K562 (cell line): ENCODE results near the gene TIMP2. TPM values are rescaled to one million over a fixed set of nuclear protein-coding genes. Genes with fewer than 3 reads are reported as not detected.

Experiments used
- ATAC-seq: fragments of 200-7000 bp; cut with Tn5 transposase; 3 replicates; pipeline ENCODE4 v1.9.1; 2020; ENCODE audit warnings: moderate library complexity
- BruUV-seq: library from RNA; stranded (reverse); fragments of 400-500 nt; replicated peaks from 2 replicates; lab custom pipeline; 2021; lab: Mats Ljungman, UMichigan
- CTCF ChIA-PET: fragments of 300-600 bp; formaldehyde crosslinking; extraction: SDS; loops from one replicate; lab custom pipeline; 2021; ENCODE audit warnings: low intra/inter-chr PET ratio; lab: Yijun Ruan, JAX
- POLR2A ChIA-PET: fragments of 300-600, 350-650 bp; sonication (Branson Sonifier 250); formaldehyde crosslinking; extraction: SDS; loops from one replicate; lab custom pipeline; 2021; ENCODE audit warnings: antibody characterized with exemption, inconsistent platforms; lab: Yijun Ruan, JAX
- DNase-seq, 4 experiments: peaks; one replicate each; pipeline versions ENCODE4 v3.0.0 to v3.0.0-alpha.2; 2011 to 2018; ENCODE audit warnings: low spot score in 3 of 4, mixed read lengths in 3 of 4; ENCODE audit errors: extremely low read depth in 1 of 4
- FAIRE-seq: peaks from 2 replicates; lab custom pipeline; 2011; peaks lifted over from hg19 to GRCh38; lab: Jason Lieb, UNC
- H2AFZ ChIP-seq: 2 replicates; pipeline ENCODE4 v1.6.0; 2011; ENCODE audit warnings: low read depth, low read length, control low read depth, inconsistent platforms
- H3K27ac ChIP-seq: fragments of 200-600 bp; 3 replicates; pipeline ENCODE4 v1.8.0; 2011; ENCODE audit warnings: low read depth, mild to moderate bottlenecking, control low read depth, inconsistent platforms, low read length, moderate library complexity, mixed read lengths; ENCODE audit errors: extremely low read depth
- H3K27me3 ChIP-seq, 2 experiments: fragments of 300-600 bp in 1 of 2; 2 replicates in 1 of 2; 3 replicates in 1 of 2; pipeline versions ENCODE4 v1.6.0 to v1.8.0; 2011; ENCODE audit warnings: inconsistent platforms in 2 of 2, low read length in 2 of 2, mild to moderate bottlenecking in 1 of 2, mixed read lengths in 1 of 2, moderate library complexity in 1 of 2; ENCODE audit not compliant: control insufficient read depth in 2 of 2, insufficient read depth in 2 of 2
- H3K36me3 ChIP-seq: fragments of 300-600 bp; 3 replicates; pipeline ENCODE4 v1.8.0; 2011; ENCODE audit warnings: mild to moderate bottlenecking, low read length, inconsistent platforms; ENCODE audit not compliant: control insufficient read depth, insufficient read depth
- H3K4me1 ChIP-seq, 2 experiments: fragments of 200-600 bp in 1 of 2; replicated peaks in 1 of 2; 2 replicates in 1 of 2; 3 replicates in 1 of 2; pipeline versions ENCODE4 v1.5.1 to v1.8.0; 2011; ENCODE audit warnings: inconsistent platforms in 2 of 2, low read length in 2 of 2, mild to moderate bottlenecking in 1 of 2, mixed read lengths in 1 of 2, moderate library complexity in 1 of 2; ENCODE audit not compliant: control insufficient read depth in 2 of 2, insufficient read depth in 2 of 2
- H3K4me2 ChIP-seq: 2 replicates; pipeline ENCODE4 v1.6.1; 2011; ENCODE audit warnings: low read length, control low read depth, inconsistent platforms, mixed read lengths; ENCODE audit not compliant: insufficient read depth
- H3K4me3 ChIP-seq: fragments of 200-600 bp; sonication (generic), shearing (Covaris generic); 2 replicates; pipeline ENCODE4 v1.5.1; 2016; ENCODE audit warnings: control low read depth, inconsistent platforms
- H3K79me2 ChIP-seq: fragments of 200-600 bp; 3 replicates; pipeline ENCODE4 v1.8.0; 2011; ENCODE audit warnings: low read length, inconsistent platforms; ENCODE audit not compliant: control insufficient read depth, insufficient read depth
- H3K9ac ChIP-seq, 2 experiments: 2 replicates each; pipeline versions ENCODE4 v1.6.0 to v1.6.1; 2011; ENCODE audit warnings: low read depth in 2 of 2, low read length in 2 of 2, control low read depth in 1 of 2, inconsistent platforms in 1 of 2, mild to moderate bottlenecking in 1 of 2, mixed read lengths in 1 of 2; ENCODE audit not compliant: insufficient read depth in 1 of 2
- H3K9me1 ChIP-seq: one replicate; pipeline ENCODE4 v1.6.0; 2011; ENCODE audit warnings: inconsistent platforms, mild to moderate bottlenecking, low read length, moderate library complexity; ENCODE audit not compliant: control insufficient read depth, insufficient read depth
- H3K9me3 ChIP-seq: replicated peaks from 2 replicates; pipeline ENCODE4 v1.5.1; 2011; ENCODE audit warnings: low read depth, low read length, inconsistent platforms; ENCODE audit not compliant: control insufficient read depth, insufficient read depth
- H4K20me1 ChIP-seq: replicated peaks from 2 replicates; pipeline ENCODE4 v1.6.1; 2011; ENCODE audit warnings: low read length, inconsistent platforms, mixed read lengths; ENCODE audit not compliant: control insufficient read depth, insufficient read depth
- ARID4B ChIP-seq: sonication (generic); formaldehyde crosslinking; IDR thresholded peaks from 2 replicates; pipeline ENCODE4 v1.8.0; 2022; ENCODE audit warnings: mild to moderate bottlenecking, missing genetic modification reagents
- CTCF ChIP-seq, 3 experiments: IDR thresholded peaks in 2 of 3; conservative IDR thresholded peaks in 1 of 3; 2 replicates each; pipeline ENCODE4 v1.5.1; 2011 to 2012; ENCODE audit warnings: low read length in 3 of 3, mild to moderate bottlenecking in 3 of 3, control low read depth in 2 of 3, improper control_type of control experiment in 1 of 3, inconsistent platforms in 1 of 3, low read depth in 1 of 3, mixed read lengths in 1 of 3, moderate library complexity in 1 of 3; ENCODE audit not compliant: insufficient read depth in 2 of 3
- HNRNPLL ChIP-seq: fragments of 200-400 bp; formaldehyde crosslinking; IDR thresholded peaks from 2 replicates; pipeline ENCODE4 v1.6.1; 2017; ENCODE audit warnings: low read length, low read depth, mild to moderate bottlenecking; ENCODE audit not compliant: poor library complexity, severe bottlenecking
- MAZ ChIP-seq, 2 experiments: fragments of 450-650 bp in 1 of 2; sonication (generic) in 1 of 2; formaldehyde crosslinking; IDR thresholded peaks in 1 of 2; conservative IDR thresholded peaks in 1 of 2; 2 replicates each; pipeline versions ENCODE4 v1.4.0 to v1.5.0; 2020; ENCODE audit warnings: mild to moderate bottlenecking in 1 of 2, missing genetic modification reagents in 1 of 2
- MTA2 ChIP-seq: fragments of 450-650 bp; IDR thresholded peaks from 2 replicates; pipeline ENCODE4 v1.6.1; 2016; ENCODE audit warnings: low read depth
- NFYB ChIP-seq: IDR thresholded peaks from 2 replicates; pipeline ENCODE4 v1.6.1; 2011; ENCODE audit warnings: mild to moderate bottlenecking, moderate library complexity; ENCODE audit not compliant: insufficient read length; ENCODE audit errors: extremely low read depth
- ZNF77 ChIP-seq: fragments of 250-450 bp; sonication (Bioruptor Pico); IDR thresholded peaks from 2 replicates; pipeline ENCODE4 v1.5.0; 2020
- WGBS: fragments of 100-300 bp; shearing (Covaris generic); methylation state at CpG from one replicate; pipeline ENCODE4 v1.1.6; 2016; ENCODE audit warnings: low coverage, mixed read lengths; ENCODE audit not compliant: insufficient coverage; ENCODE audit errors: missing lambda C conversion rate; 5-methylcytosine and 5-hydroxymethylcytosine counted together
- in situ Hi-C: fragments of 300-500 bp; cut with MboI; formaldehyde crosslinking; loops from 4 replicates; pipeline ENCODE4 v1.15.0; 2018; ENCODE audit warnings: inconsistent platforms, mixed read lengths
- intact Hi-C: fragments of 100-400 bp; cut with micrococcal nuclease; formaldehyde crosslinking; loops from 2 replicates; pipeline ENCODE4 v1.14.2; 2022
- polyA plus RNA-seq, 8 experiments: library from polyadenylated mRNA; depleted of rRNA in 4 of 8; stranded (reverse) in 5 of 8; unstranded in 3 of 8; fragments of >200 nt; fragmentation: Nextera tagmentation in 2 of 8; fragmentation: Illumina TruSeq in 1 of 8; extraction: Ambion mirVana in 2 of 8; extraction: Trizol in 1 of 8; gene quantifications; 2 replicates each; pipeline versions ENCODE4 v1.2.1 to v1.2.3, GENCODE V29; 2011 to 2014; ENCODE audit warnings: inconsistent platforms in 1 of 8, missing spikeins in 1 of 8
- total RNA-seq, 7 experiments: library from RNA; depleted of rRNA in 6 of 7; stranded (reverse); fragments of >200 nt in 6 of 7; fragmentation: Illumina TruSeq in 2 of 7; extraction: Trizol in 2 of 7; gene quantifications; 2 replicates each; pipeline versions ENCODE4 v1.2.1 to v1.2.3, GENCODE V29; 2011 to 2021; ENCODE audit warnings: low replicate concordance in 1 of 7

Gene TIMP2
- total and polyA plus RNA-seq, 9 of the 15 experiments (the other 6 are each of a cell fraction or from before 2014, with no cell fraction given), result 0.55 TPM; not detected in 8

- TF ChIP-seq MAZ (CRISPR knock-in tag; conservative IDR thresholded peaks at IDR 0.05 in 1 of 2, IDR thresholded peaks at IDR 0.05 in 1 of 2) (peak in 1 of 2 experiments; percentile 29; a peak in 1 of 4 replicates), CTCF (IDR thresholded peaks at IDR 0.05 in 2 of 3, conservative IDR thresholded peaks at IDR 0.05 in 1 of 3; ENCODE audit: insufficient read depth in 2 of 3, low read depth in 1 of 3, low read length in 3 of 3) (no peak), ZNF77 (CRISPR knock-in tag) (no peak), HNRNPLL (no peak), NFYB (no peak), MTA2 (peak; percentile 68; the same call in 1 of the 2 replicates)
- TF ChIP-seq, all 486 proteins: peak for 54
Observed at GRCh38 chr17:78853926-78854394, 71.2 kb downstream of the TIMP2 start (continued).

DNA sequence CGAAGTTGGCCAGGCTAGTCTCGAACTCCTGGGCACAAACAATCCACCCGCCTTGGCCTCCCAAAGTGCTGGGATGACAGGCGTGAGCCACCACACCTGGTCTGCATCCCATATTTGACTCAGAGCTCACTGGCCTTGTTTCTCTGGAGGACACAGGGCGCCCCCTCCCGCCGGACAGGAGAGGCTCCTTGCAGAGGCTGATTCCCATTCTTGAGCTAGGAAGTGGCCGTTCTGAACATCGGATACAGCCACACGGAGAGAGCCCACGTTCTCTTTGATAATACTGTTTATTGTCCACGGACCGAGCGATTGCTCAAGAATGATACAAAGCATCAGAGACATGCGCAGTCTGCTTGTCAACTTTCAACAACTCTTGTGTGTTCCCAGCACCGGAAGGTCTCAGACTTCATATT, 72.5 kb downstream of the TIMP2 start:
- in situ Hi-C loops, result no loop called here
- Histone ChIP-seq H3K27me3 (peaks cover 0 to 17% of the 10 kb centered on the region in 2 experiments; a peak in 2 of 5 replicates), H3K9me3 (no peaks in the 10 kb centered on the region), H3K9me1 (no peaks in the 10 kb centered on the region), H3K79me2 (no peaks in the 10 kb centered on the region), H3K4me1 (peaks cover 18 to 23% of the 10 kb centered on the region in 2 experiments), H3K27ac (no peak overlapping the region), H3K4me2 (peak overlapping the region; percentile 51; the same call in 1 of the 2 replicates), H3K4me3 (no peak overlapping the region), H3K9ac (0 out of 4 replicates have a peak overlapping the region, but pooled peaks of 1 of the 2 experiments have one; percentile 0), H3K36me3 (no peaks in the 10 kb centered on the region), H4K20me1 (no peaks in the 10 kb centered on the region), H2AFZ (peak overlapping the region; percentile 83)
- CTCF ChIA-PET, result no interaction called here
- FAIRE-seq, result peak; percentile 95
- ATAC-seq, result peak; percentile 92
- WGBS, result 13% methylated on average over 16 of the region's 16 CpGs
- BruUV-seq, result no TSS peak
- POLR2A ChIA-PET, result interaction anchor here (0.6 to 1.4 kb wide), 5 partner anchors 10 to 408 kb away, joined by 3 to 9 read pairs (median 3); no protein-coding TSS in a partner anchor
- intact Hi-C loops, result loop anchor here (1.0 kb wide), 1 partner anchor 355 kb away; no protein-coding TSS in a partner anchor
- DNase-seq, result peak; percentile 58 to 76 (median 64)
- 0 out of 2 replicates have a peak, but pooled peaks have one; percentile 30 for TF ChIP-seq ARID4B (CRISPR knock-in tag)
